ENCODE data around the gene PIGX.

Gene PIGX

DNA sequence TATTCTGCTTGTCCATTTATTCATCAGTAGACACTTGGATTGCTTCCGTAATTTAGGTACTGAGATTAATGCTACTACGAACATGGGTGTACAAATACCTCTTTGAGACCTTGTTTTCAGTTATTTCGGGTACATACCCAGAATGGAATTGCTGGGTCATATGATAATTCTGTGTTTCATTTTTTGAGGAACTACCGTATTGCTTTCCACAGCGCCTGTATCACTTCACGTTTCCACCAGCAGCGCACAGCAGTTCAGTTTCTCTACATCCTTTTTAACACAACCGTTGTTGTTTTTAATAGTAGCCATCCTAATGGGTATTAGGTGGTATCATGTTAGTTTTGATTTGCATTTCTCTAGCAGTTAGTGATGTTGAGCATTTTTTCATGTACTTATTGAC lies 36.9 kb downstream of the PIGX start:
- H3K4me3 ChIP-seq, result no peak overlapping the region
- H4K20me1 ChIP-seq, result peaks cover 87% of the 10 kb centered on the region
- no peak overlapping the region for H3K9ac ChIP-seq
- peaks cover 74% of the 10 kb centered on the region for H3K9me3 ChIP-seq
- H3K4me2 ChIP-seq, result no peak overlapping the region
- H3K27me3 ChIP-seq, result no peaks in the 10 kb centered on the region
- TF ChIP-seq Cebpa-rat (IDR thresholded peaks at IDR 0.05), result no peak
- peaks cover 84% of the 10 kb centered on the region for H3K36me3 ChIP-seq
- H3K27ac ChIP-seq, result no peak overlapping the region
- H3K4me1 ChIP-seq, result no peaks in the 10 kb centered on the region

DNA sequence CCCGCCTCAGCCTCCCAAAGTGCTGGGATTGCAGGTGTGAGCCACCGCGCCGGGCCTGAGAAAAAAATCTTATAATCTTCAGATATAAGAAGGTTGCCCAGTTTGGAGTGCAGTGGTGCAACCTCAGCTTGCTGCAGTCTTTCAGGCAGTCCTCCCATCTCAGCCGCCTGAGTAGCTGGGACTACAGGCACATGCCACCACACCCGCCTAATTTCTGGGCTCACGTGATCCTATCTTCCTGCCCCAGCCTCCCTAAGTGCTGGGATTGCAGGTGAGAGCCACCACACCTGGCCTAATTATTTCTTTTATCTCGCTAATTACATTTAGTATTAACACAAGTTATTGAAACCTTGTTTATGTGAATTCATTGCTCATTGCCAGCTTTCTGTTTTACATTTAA lies 41.0 kb downstream of the PIGX start:
- H3K27me3 ChIP-seq, result no peaks in the 10 kb centered on the region
- H3K9me3 ChIP-seq, result peaks cover 85% of the 10 kb centered on the region
- peaks cover 94% of the 10 kb centered on the region for H3K36me3 ChIP-seq
- H3K4me2 ChIP-seq, result no peak overlapping the region
- peaks cover 70% of the 10 kb centered on the region for H4K20me1 ChIP-seq
- H3K9ac ChIP-seq, result no peak overlapping the region
- H3K4me3 ChIP-seq, result no peak overlapping the region
- TF ChIP-seq Cebpa-rat (IDR thresholded peaks at IDR 0.05), result no peak
- H3K4me1 ChIP-seq, result no peaks in the 10 kb centered on the region
- no peak overlapping the region for H3K27ac ChIP-seq

DNA sequence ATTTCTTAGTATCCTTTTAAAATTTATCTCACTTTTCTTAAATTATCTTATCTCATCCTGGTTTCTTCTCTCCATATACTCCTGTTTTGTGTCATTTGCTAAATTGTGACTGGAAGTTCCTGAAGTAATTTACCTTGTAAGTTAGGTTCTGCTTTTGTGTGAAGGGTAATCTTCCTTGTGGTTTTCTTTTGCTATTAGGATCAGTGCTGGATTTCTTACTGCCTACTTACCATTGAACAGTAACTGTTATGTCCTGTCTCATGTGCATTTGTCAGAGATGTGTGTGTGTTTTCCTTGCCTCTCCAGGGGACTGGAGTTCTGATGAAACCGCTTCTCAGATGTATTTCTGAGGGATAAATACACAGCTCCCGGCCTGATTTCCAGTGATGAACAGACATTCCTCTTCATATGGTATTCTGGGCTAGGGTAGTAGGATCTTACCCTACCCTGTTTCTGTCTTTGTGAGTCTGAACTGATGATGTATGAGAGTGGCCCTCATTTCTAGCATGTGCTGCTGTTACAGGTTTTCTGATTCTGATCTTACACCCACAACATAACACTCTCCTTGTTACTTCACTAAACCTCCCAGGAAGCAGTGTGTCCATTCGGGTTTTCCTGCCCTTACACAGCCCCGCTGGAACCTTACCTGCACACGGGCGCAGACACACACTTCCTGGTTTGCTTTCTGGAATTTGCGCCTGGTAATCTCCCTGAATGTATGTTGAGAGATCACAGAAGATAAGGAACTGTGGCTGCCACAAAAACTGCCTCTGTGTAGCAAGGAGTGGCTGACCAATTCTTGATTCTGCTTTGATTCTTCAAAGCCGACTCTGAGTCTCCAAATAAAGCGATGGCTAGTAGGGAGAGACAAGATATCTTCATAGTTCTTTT lies 42.2 kb downstream of the PIGX start:
- peaks cover 94% of the 10 kb centered on the region for H3K36me3 ChIP-seq
- no peak overlapping the region for H3K4me2 ChIP-seq
- peaks cover 70% of the 10 kb centered on the region for H4K20me1 ChIP-seq
- H3K4me3 ChIP-seq, result no peak overlapping the region
- H3K27ac ChIP-seq, result no peak overlapping the region
- no peak for TF ChIP-seq Cebpa-rat (IDR thresholded peaks at IDR 0.05)
- no peaks in the 10 kb centered on the region for H3K27me3 ChIP-seq
- no peaks in the 10 kb centered on the region for H3K4me1 ChIP-seq
- peaks cover 85% of the 10 kb centered on the region for H3K9me3 ChIP-seq
- H3K9ac ChIP-seq, result no peak overlapping the region

DNA sequence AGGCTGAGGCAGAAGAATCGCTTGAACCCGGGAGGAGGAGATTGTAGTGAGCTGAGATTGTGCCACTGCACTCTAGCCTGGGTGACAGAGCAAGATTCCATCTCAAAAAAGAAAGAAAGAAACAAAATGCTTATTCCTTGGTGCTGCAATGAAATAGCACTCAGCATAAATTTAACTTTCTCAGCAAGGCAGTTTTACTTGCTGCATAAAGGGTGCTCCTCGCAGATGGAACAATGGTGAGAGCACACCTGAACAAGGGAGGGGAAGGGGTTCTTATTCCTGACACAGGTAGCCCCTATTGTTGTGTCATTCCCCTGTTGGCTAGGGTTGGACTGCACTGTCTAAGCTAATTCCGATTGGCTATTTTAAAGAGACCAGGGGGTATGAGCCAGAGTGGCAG lies 44.6 kb downstream of the PIGX start:
- Histone ChIP-seq H3K4me2 (no peak overlapping the region), H3K9me3 (peaks cover 85% of the 10 kb centered on the region), H3K36me3 (peaks cover 90% of the 10 kb centered on the region), H3K9ac (no peak overlapping the region), H3K27me3 (no peaks in the 10 kb centered on the region), H3K27ac (no peak overlapping the region), H3K4me3 (no peak overlapping the region), H4K20me1 (peaks cover 63% of the 10 kb centered on the region), H3K4me1 (no peaks in the 10 kb centered on the region)
- TF ChIP-seq Cebpa-rat (IDR thresholded peaks at IDR 0.05), result no peak

DNA sequence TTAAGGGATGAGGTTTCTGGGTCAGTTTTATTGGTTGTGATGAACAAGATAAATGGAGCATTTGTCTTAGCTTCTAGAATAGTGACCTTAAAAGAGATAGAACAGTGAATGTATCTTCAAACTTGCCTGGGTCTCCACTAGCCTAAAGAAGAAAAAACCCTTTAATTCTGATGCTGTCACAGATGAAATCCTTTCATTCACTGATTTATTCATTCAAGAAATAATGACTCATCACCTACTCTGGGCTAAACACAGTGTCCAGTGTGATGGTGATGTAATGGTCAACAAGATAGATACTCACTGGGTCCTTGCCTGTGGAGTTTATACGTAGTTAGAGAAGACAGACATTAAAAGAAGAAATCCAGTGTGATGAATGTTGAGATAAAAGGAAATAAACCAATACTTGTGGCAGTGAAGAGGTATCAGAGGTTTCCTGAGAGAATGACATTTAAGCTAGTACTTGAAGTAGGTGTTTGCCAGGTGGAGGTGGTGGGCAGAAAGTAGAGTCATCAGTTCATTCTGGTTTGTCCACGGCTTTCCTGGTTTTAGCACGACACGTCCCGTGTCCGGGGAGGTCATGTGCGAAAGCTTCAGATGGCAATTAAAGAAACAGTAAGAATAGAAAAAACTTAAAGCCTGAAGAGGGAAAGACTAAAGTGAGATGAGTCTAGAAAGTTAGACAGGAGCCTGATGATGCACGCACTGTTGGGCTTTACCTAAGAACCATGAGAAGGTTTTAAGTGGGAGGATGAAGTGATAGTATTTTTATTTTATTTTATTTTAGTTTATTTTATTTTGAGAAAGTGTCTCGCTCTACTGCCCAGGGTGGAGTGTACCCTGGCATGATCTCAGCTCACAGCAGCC lies 45.9 kb downstream of the PIGX start:
- no peak overlapping the region for H3K27ac ChIP-seq
- H3K36me3 ChIP-seq, result peaks cover 85% of the 10 kb centered on the region
- H3K27me3 ChIP-seq, result no peaks in the 10 kb centered on the region
- H3K9me3 ChIP-seq, result peaks cover 85% of the 10 kb centered on the region
- no peak overlapping the region for H3K4me2 ChIP-seq
- no peak overlapping the region for H3K9ac ChIP-seq
- H3K4me1 ChIP-seq, result no peaks in the 10 kb centered on the region
- no peak overlapping the region for H3K4me3 ChIP-seq
- peaks cover 60% of the 10 kb centered on the region for H4K20me1 ChIP-seq
- no peak for TF ChIP-seq Cebpa-rat (IDR thresholded peaks at IDR 0.05)

DNA sequence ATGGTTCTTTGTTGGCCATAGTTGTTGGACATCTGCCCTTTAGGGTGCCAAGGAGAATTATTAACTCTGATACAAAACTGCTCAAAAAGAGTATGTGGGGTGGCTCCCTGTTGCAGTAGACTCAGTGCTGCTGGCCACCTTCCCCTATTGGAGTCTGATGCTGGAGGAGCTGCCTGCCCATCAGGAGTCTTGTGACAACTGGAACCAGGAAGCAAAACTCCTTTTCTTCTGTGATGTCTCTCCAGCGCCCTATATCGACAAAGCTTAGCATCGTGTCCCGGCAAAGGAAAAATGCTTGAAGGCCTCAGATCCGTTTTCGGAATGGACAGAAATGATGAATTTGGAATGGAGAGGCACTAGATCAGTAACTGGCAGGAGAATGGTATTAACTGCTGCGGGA lies 51.0 kb downstream of the PIGX start:
- H3K4me1 ChIP-seq, result no peaks in the 10 kb centered on the region
- H3K27me3 ChIP-seq, result no peaks in the 10 kb centered on the region
- no peak overlapping the region for H3K4me2 ChIP-seq
- peaks cover 74% of the 10 kb centered on the region for H3K9me3 ChIP-seq
- no peak for TF ChIP-seq Cebpa-rat (IDR thresholded peaks at IDR 0.05)
- peaks cover 71% of the 10 kb centered on the region for H3K36me3 ChIP-seq
- no peak overlapping the region for H3K4me3 ChIP-seq
- peaks cover 78% of the 10 kb centered on the region for H4K20me1 ChIP-seq
- H3K27ac ChIP-seq, result no peak overlapping the region
- H3K9ac ChIP-seq, result no peak overlapping the region

DNA sequence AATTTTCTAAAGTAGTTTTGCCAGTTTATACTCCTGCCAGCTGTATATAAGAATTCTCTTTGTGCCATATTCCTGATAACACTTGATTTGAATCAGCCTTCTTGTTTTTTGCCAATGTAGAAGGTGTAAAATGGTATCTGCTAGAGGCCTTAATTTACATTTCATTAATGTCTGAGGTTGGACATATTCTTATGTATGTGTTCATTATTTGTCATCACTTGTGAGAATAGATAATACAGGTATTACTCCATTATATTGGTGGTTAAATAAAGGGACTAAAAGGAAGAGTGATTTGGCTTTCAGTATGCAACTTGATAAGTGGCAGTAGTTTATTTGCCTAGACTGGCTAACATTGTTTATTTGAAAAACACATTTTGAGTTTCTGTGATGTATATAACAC lies 53.3 kb downstream of the PIGX start:
- Histone ChIP-seq H3K36me3 (peaks cover 71% of the 10 kb centered on the region), H4K20me1 (peaks cover 80% of the 10 kb centered on the region), H3K4me1 (no peaks in the 10 kb centered on the region), H3K9ac (no peak overlapping the region), H3K27me3 (no peaks in the 10 kb centered on the region), H3K9me3 (peaks cover 71% of the 10 kb centered on the region), H3K4me3 (no peak overlapping the region), H3K27ac (no peak overlapping the region), H3K4me2 (no peak overlapping the region)
- TF ChIP-seq Cebpa-rat (IDR thresholded peaks at IDR 0.05), result no peak

DNA sequence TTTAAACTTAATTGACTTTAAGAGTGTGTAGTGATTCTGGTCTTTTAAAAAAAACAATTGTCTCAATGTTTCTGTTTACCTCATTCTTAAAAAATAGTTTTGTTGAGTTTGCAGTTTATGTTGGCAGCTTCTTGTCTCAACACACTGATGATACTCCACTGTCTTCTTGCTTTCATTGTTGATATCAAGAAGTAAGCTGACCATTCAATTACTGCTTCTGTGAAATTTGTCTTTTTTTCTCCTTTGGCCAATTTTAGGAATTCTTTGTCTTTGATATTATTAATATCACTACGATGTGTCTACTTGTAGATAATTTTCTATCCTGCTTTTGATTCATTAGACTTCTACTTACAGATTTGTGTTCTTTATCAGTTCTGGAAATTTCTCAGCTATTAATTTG lies 58.9 kb downstream of the PIGX start:
- TF ChIP-seq Cebpa-rat (IDR thresholded peaks at IDR 0.05), result no peak
- H3K27me3 ChIP-seq, result no peaks in the 10 kb centered on the region

DNA sequence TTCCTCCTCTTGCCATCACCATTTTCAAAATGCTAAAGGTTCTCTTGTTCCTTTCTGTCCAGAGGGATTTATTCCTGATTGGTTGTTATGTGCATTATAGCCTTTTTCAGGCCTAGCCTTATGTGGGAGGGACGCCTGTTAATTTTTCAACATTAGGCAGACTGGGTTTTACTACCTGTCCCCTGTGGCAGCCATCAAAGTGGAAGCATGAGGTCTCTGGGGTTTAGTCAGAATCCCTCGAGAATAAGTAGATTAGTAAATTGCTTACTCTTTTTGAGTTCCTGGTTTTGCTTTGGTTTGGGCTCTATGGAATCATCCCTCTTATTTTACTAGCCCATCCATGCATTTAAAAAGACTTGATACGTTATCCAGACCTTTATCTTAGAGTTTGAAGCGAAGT lies 59.9 kb downstream of the PIGX start:
- Histone ChIP-seq H3K4me1 (peaks cover 37% of the 10 kb centered on the region), H3K4me2 (peak overlapping the region; percentile 56), H3K9ac (no peak overlapping the region), H3K4me3 (no peak overlapping the region), H3K27ac (no peak overlapping the region), H3K36me3 (peaks cover 66% of the 10 kb centered on the region), H4K20me1 (peaks cover 100% of the 10 kb centered on the region), H3K9me3 (peaks cover 48% of the 10 kb centered on the region), H3K27me3 (no peaks in the 10 kb centered on the region)
- no peak for TF ChIP-seq Cebpa-rat (IDR thresholded peaks at IDR 0.05)

More for the DNA sequence above, 58.9 kb downstream of the PIGX start:
- no peak overlapping the region for H3K9ac ChIP-seq
- peak overlapping the region; percentile 56 for H3K4me2 ChIP-seq
- peaks cover 100% of the 10 kb centered on the region for H4K20me1 ChIP-seq
- H3K4me3 ChIP-seq, result no peak overlapping the region
- H3K9me3 ChIP-seq, result peaks cover 46% of the 10 kb centered on the region
- peaks cover 37% of the 10 kb centered on the region for H3K4me1 ChIP-seq
- no peak overlapping the region for H3K27ac ChIP-seq
- peaks cover 59% of the 10 kb centered on the region for H3K36me3 ChIP-seq

DNA sequence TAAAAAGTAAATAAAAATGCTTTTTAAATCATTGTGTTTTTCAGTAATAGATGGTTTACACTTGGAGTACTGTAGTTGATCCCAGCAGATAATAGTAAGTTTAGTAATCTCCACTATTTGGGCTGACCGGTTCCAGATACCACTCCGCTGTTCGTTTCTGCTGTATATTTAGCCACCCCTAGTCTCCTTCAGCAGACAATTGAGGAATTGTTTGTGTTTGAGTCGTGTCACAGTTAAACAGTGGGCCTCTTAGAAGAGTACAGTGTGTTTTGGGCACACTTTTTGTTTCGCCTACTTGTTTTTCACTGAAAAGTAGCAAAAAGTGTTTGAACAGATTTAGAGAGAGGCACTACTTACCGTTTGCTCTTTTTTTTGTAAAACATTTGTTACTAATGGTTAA lies 60.7 kb downstream of the PIGX start:
- Histone ChIP-seq H4K20me1 (peaks cover 100% of the 10 kb centered on the region), H3K4me2 (no peak overlapping the region; the same call in 1 of the 2 replicates), H3K9ac (no peak overlapping the region), H3K4me3 (no peak overlapping the region), H3K27ac (no peak overlapping the region), H3K9me3 (peaks cover 50% of the 10 kb centered on the region), H3K4me1 (peaks cover 37% of the 10 kb centered on the region), H3K27me3 (no peaks in the 10 kb centered on the region), H3K36me3 (peaks cover 67% of the 10 kb centered on the region)
- TF ChIP-seq Cebpa-rat (IDR thresholded peaks at IDR 0.05), result no peak

Measured in BLaER1 (cell line).